Thyroid gland (tissue), 4 donors: ENCODE data around the gene SMOC1.

ENCODE experiments used
- CTCF ChIP-seq, 6 experiments: fragments of 200-600 bp in 3 of 6; fragments of 450-650 bp in 3 of 6; sonication (generic) in 3 of 6; IDR thresholded peaks; one replicate each; pipeline ENCODE4 v1.5.1; 2016 to 2019; ENCODE audit warnings: antibody characterized with exemption in 6 of 6, mild to moderate bottlenecking in 2 of 6, inconsistent platforms in 1 of 6, moderate library complexity in 1 of 6
- POLR2A ChIP-seq, 2 donors: fragments of 450-650 bp; IDR thresholded peaks; one replicate each; pipeline ENCODE4 v1.6.1; 2017; ENCODE audit warnings: antibody characterized with exemption in 2 of 2, mild to moderate bottlenecking in 2 of 2, moderate library complexity in 1 of 2

- no peak for TF ChIP-seq CTCF (IDR thresholded peaks at IDR 0.05)
- no peak for TF ChIP-seq POLR2A (IDR thresholded peaks at IDR 0.05)
Measured at GRCh38 chr14:69968132-69968531, 88.9 kb downstream of the SMOC1 start.
